ENCODE measurements around the gene OVAAL. TPM values are rescaled to one million over a fixed set of nuclear protein-coding genes. Genes with fewer than 3 reads are reported as not detected.

Gene OVAAL
- total RNA-seq, 1 donor from 2014 or later = not detected

DNA sequence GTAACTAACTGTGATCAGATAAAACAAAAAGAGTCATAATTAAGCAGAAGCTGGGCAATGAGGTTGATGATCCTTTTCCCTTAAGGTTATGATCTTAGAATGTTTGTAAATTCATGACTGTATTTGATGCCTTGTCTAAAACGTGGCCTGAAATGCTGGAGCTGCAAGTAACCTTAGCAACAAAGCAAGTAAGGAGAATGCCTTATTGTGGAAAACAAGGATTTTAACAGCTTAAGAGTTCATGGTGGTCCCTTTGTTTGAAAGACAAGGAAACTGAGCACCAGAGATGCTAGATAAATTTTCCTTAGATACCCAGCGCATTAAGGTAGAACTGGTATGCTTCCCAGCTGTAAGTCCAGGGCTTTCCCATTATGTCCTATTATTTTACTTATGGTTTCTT is 47.4 kb downstream of the OVAAL start:
- peaks cover 14% of the 10 kb centered on the region for H3K4me1 Mint-ChIP-seq (ENCODE audit: low read depth, unreplicated experiment)
- TF ChIP-seq, protein P1, sequence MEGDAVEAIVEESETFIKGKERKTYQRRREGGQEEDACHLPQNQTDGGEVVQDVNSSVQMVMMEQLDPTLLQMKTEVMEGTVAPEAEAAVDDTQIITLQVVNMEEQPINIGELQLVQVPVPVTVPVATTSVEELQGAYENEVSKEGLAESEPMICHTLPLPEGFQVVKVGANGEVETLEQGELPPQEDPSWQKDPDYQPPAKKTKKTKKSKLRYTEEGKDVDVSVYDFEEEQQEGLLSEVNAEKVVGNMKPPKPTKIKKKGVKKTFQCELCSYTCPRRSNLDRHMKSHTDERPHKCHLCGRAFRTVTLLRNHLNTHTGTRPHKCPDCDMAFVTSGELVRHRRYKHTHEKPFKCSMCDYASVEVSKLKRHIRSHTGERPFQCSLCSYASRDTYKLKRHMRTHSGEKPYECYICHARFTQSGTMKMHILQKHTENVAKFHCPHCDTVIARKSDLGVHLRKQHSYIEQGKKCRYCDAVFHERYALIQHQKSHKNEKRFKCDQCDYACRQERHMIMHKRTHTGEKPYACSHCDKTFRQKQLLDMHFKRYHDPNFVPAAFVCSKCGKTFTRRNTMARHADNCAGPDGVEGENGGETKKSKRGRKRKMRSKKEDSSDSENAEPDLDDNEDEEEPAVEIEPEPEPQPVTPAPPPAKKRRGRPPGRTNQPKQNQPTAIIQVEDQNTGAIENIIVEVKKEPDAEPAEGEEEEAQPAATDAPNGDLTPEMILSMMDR (IDR thresholded peaks at IDR 0.05; ENCODE audit: insufficient read depth, low read depth, low read length) = no peak
- no peak for TF ChIP-seq EZH2 (IDR thresholded peaks at IDR 0.05; ENCODE audit: insufficient read depth, low read length)
- Histone ChIP-seq H3K36me3 (ENCODE audit: insufficient read depth, low read length) (no peaks in the 10 kb centered on the region), H3K27ac (ENCODE audit: low read depth, low read length) (no peak overlapping the region), H3K79me2 (ENCODE audit: insufficient read depth, low read length) (no peaks in the 10 kb centered on the region), H3K9me3 (ENCODE audit: insufficient read depth, low read depth, low read length) (no peaks in the 10 kb centered on the region), H4K20me1 (ENCODE audit: insufficient read depth, low read length) (no peaks in the 10 kb centered on the region), H3K4me1 (ENCODE audit: insufficient read depth, low read length) (peaks cover 3% of the 10 kb centered on the region), H2AFZ (ENCODE audit: low read depth, low read length) (no peak overlapping the region), H3K9ac (ENCODE audit: low read length) (no peak overlapping the region), H3K27me3 (ENCODE audit: insufficient read depth, low read length) (peaks cover 2% of the 10 kb centered on the region), H3K4me3 (ENCODE audit: insufficient read depth, low read depth, low read length) (no peak overlapping the region), H3K4me2 (ENCODE audit: low read length) (no peak overlapping the region)
- H3K9me3 Mint-ChIP-seq (ENCODE audit: unreplicated experiment) = peaks cover 2% of the 10 kb centered on the region
- FAIRE-seq = no peak
- no peak for DNase-seq (ENCODE audit: low read depth)
- H3K27me3 Mint-ChIP-seq (ENCODE audit: low read depth, unreplicated experiment) = peaks cover 20% of the 10 kb centered on the region
- no peak overlapping the region for H3K4me3 Mint-ChIP-seq (ENCODE audit: unreplicated experiment)
- H3K27ac Mint-ChIP-seq (ENCODE audit: unreplicated experiment) = no peak overlapping the region
- no peaks in the 10 kb centered on the region for H3K36me3 Mint-ChIP-seq (ENCODE audit: low read depth, unreplicated experiment)

DNA sequence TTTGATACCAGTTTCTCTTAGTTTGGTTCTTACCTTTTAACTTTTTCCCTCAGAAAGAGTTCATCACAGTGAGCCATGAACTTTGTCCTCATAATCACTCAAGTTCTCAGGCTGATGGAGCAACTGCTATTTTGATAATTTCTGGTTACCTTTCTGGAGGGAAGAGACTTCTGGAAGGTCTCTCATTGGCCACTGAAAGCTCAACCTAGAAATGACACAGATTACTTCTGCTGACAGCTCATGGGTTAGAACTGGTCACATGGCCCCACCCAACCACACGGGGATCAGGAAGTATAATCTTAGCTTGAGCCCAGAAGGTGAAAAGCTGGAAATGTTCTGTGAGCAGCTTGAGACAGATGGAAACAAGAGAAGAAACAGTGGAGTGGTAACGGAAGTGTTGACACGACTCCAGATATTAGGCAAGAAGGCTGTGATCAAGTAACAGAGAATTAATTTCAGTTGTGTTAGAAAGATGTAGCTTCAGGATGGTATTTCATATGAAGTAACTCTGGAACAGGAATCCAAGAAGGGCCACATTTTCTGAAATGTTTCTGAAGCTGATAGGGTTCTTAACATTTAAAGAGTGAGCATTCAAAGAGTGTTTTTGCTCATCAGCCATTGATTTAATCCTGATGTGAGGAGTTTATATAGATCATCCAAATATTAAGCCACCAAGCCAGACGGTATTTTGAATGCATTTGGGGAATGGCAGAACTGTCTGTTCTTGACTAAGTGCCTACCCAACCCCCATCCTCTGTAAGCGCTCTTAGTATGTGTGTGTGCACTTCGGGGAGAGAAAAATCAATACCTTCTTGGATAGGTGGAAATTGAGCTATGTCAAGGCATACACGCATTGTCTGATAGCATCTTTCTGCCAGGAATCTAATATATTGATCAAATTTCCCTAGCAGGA is 51.1 kb downstream of the OVAAL start:
- Histone ChIP-seq H3K79me2 (ENCODE audit: insufficient read depth, low read length) (no peaks in the 10 kb centered on the region), H3K27ac (ENCODE audit: low read depth, low read length) (no peak overlapping the region), H2AFZ (ENCODE audit: low read depth, low read length) (no peak overlapping the region), H3K4me2 (ENCODE audit: low read length) (no peak overlapping the region), H3K9ac (ENCODE audit: low read length) (no peak overlapping the region), H3K27me3 (ENCODE audit: insufficient read depth, low read length) (peaks cover 2% of the 10 kb centered on the region), H3K4me3 (ENCODE audit: insufficient read depth, low read depth, low read length) (no peak overlapping the region), H4K20me1 (ENCODE audit: insufficient read depth, low read length) (no peaks in the 10 kb centered on the region), H3K9me3 (ENCODE audit: insufficient read depth, low read depth, low read length) (no peaks in the 10 kb centered on the region), H3K36me3 (ENCODE audit: insufficient read depth, low read length) (no peaks in the 10 kb centered on the region), H3K4me1 (ENCODE audit: insufficient read depth, low read length) (peaks cover 6% of the 10 kb centered on the region)
- no peaks in the 10 kb centered on the region for H3K36me3 Mint-ChIP-seq (ENCODE audit: low read depth, unreplicated experiment)
- H3K27ac Mint-ChIP-seq (ENCODE audit: unreplicated experiment) = peak overlapping the region; percentile 0
- peaks cover 18% of the 10 kb centered on the region for H3K4me1 Mint-ChIP-seq (ENCODE audit: low read depth, unreplicated experiment)
- no peaks in the 10 kb centered on the region for H3K27me3 Mint-ChIP-seq (ENCODE audit: low read depth, unreplicated experiment)
- FAIRE-seq (no peak), DNase-seq (ENCODE audit: low read depth) (no peak)
- no peak for TF ChIP-seq EZH2 (IDR thresholded peaks at IDR 0.05; ENCODE audit: insufficient read depth, low read length)
- no peak overlapping the region for H3K4me3 Mint-ChIP-seq (ENCODE audit: unreplicated experiment)
- H3K9me3 Mint-ChIP-seq (ENCODE audit: unreplicated experiment) = no peaks in the 10 kb centered on the region

DNA sequence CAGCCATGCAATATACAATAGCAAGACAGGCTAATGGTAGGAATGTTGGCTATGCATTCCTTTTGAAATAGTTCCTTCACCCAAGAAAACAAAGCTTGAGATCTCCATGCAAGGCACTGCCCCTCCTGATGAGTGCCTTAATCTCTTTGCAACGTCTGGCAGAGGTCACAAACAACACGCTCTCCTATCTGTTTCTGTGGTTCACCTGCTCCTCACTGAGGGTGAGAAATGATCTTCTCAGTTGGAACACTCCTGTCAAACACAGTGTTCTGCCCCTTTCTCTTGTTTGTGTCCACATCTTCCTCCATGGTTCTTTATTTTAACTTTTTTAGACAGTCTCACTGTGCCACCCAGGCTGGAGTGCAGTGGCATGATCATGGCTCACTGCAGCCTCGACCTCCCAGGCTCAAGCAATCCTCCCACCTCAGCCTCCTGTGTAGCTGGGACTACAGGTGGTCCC is 51.8 kb downstream of the OVAAL start:
- no peak overlapping the region for H3K4me2 ChIP-seq (ENCODE audit: low read length)
- H3K27ac ChIP-seq (ENCODE audit: low read depth, low read length) = no peak overlapping the region
- Mint-ChIP-seq H3K36me3 (ENCODE audit: low read depth, unreplicated experiment) (no peaks in the 10 kb centered on the region), H3K4me1 (ENCODE audit: low read depth, unreplicated experiment) (peaks cover 18% of the 10 kb centered on the region), H3K4me3 (ENCODE audit: unreplicated experiment) (no peak overlapping the region), H3K9me3 (ENCODE audit: unreplicated experiment) (no peaks in the 10 kb centered on the region), H3K27me3 (ENCODE audit: low read depth, unreplicated experiment) (no peaks in the 10 kb centered on the region), H3K27ac (ENCODE audit: unreplicated experiment) (no peak overlapping the region)
- H3K27me3 ChIP-seq (ENCODE audit: insufficient read depth, low read length) = peaks cover 2% of the 10 kb centered on the region
- no peaks in the 10 kb centered on the region for H3K79me2 ChIP-seq (ENCODE audit: insufficient read depth, low read length)
- no peaks in the 10 kb centered on the region for H4K20me1 ChIP-seq (ENCODE audit: insufficient read depth, low read length)
- no peaks in the 10 kb centered on the region for H3K36me3 ChIP-seq (ENCODE audit: insufficient read depth, low read length)
- no peak for TF ChIP-seq EZH2 (IDR thresholded peaks at IDR 0.05; ENCODE audit: insufficient read depth, low read length)
- no peak overlapping the region for H3K4me3 ChIP-seq (ENCODE audit: insufficient read depth, low read depth, low read length)
- H3K4me1 ChIP-seq (ENCODE audit: insufficient read depth, low read length) = peaks cover 6% of the 10 kb centered on the region
- no peak for FAIRE-seq
- no peaks in the 10 kb centered on the region for H3K9me3 ChIP-seq (ENCODE audit: insufficient read depth, low read depth, low read length)
- DNase-seq (ENCODE audit: low read depth) = no peak
- no peak overlapping the region for H2AFZ ChIP-seq (ENCODE audit: low read depth, low read length)
- no peak overlapping the region for H3K9ac ChIP-seq (ENCODE audit: low read length)

All from astrocyte (in vitro differentiated cells and primary cell).